HFF-Myc (cell line): ENCODE data around the gene CCDC194.

Source experiments
- DNase-seq: peaks from one replicate; pipeline ENCODE4 v3.0.0-alpha.2; 2011; ENCODE audit warnings: low read depth; ENCODE audit errors: extremely low read depth
- H3K4me3 ChIP-seq: replicated peaks from 2 replicates; pipeline ENCODE4 v1.5.1; 2011; ENCODE audit warnings: low read depth, mild to moderate bottlenecking, control low read depth, low read length
- CTCF ChIP-seq: IDR thresholded peaks from 2 replicates; pipeline ENCODE4 v1.5.1; 2012; ENCODE audit warnings: mild to moderate bottlenecking, low read depth, low read length, control low read depth; ENCODE audit errors: missing control alignments

The CCDC194 gene

GRCh38 chr19:17353386-17353785 is 40.6 kb downstream of the CCDC194 start:
- TF ChIP-seq CTCF = no peak
- H3K4me3 ChIP-seq = no peak overlapping the region

GRCh38 chr19:17352608-17353280 is 41.3 kb downstream of the CCDC194 start:
- DNase-seq = no peak
- TF ChIP-seq CTCF = no peak
- no peak overlapping the region for H3K4me3 ChIP-seq

More at GRCh38 chr19:17353386-17353785, 40.6 kb downstream of the CCDC194 start:
- no peak for DNase-seq

GRCh38 chr19:17351815-17352435 is 42.1 kb downstream of the CCDC194 start:
- DNase-seq = no peak
- no peak overlapping the region for H3K4me3 ChIP-seq
- TF ChIP-seq CTCF = no peak

- DNase-seq = peak; percentile 46
- no peak overlapping the region for H3K4me3 ChIP-seq
- no peak for TF ChIP-seq CTCF
These were observed 45.3 kb downstream of the CCDC194 start for GRCh38 chr19:17348700-17349099.

- TF ChIP-seq CTCF = no peak
- no peak for DNase-seq
- H3K4me3 ChIP-seq = no peak overlapping the region
These were observed 46.1 kb downstream of the CCDC194 start for GRCh38 chr19:17347877-17348276.

- TF ChIP-seq CTCF = no peak
- no peak overlapping the region for H3K4me3 ChIP-seq
- DNase-seq = no peak
These were observed 46.6 kb downstream of the CCDC194 start for GRCh38 chr19:17347361-17347760.
